A673 (cell line): ENCODE measurements around the gene NSMCE4A.
"Not testable (repeated sequence)": the region's sequence is repeated elsewhere in the genome, so short reads cannot be mapped to it uniquely, and the experiment has no call there.

Source experiments
- EZH2 ChIP-seq: fragments of 200-600 bp; sonication (generic); IDR thresholded peaks from 2 replicates; pipeline ENCODE4 v1.6.1; 2017; ENCODE audit warnings: borderline replicate concordance, low read depth, mild to moderate bottlenecking, mixed read lengths, antibody characterized with exemption, low read length; ENCODE audit not compliant: poor library complexity, severe bottlenecking
- TF ChIP-seq, protein P1 (sequence below): fragments of 300-800, 200-600 bp; sonication (generic); conservative IDR thresholded peaks from 2 replicates; pipeline ENCODE4 v1.5.1; 2017; ENCODE audit warnings: low read depth, mild to moderate bottlenecking, antibody characterized with exemption, low read length, moderate library complexity, mixed read lengths

DNA sequence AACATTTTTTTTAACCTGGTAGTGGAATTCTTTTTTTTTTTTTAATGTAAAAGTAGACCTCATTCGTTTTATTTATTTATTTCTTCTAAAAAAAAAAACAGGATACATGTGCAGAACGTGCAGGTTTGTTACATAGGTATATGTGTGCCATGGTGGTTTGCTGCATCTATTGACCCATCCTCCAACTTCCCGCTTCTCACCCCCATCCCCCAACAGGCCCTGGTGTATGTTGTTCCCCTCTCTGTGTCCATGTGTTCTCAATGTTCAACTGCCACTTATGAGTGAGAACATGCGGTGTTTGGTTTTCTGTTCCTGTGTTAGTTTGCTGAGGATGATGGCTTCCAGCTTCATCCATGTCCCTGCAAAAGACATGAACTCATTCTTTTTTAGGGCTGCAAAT, 42.9 kb upstream of the NSMCE4A start:
- TF ChIP-seq, protein P1, sequence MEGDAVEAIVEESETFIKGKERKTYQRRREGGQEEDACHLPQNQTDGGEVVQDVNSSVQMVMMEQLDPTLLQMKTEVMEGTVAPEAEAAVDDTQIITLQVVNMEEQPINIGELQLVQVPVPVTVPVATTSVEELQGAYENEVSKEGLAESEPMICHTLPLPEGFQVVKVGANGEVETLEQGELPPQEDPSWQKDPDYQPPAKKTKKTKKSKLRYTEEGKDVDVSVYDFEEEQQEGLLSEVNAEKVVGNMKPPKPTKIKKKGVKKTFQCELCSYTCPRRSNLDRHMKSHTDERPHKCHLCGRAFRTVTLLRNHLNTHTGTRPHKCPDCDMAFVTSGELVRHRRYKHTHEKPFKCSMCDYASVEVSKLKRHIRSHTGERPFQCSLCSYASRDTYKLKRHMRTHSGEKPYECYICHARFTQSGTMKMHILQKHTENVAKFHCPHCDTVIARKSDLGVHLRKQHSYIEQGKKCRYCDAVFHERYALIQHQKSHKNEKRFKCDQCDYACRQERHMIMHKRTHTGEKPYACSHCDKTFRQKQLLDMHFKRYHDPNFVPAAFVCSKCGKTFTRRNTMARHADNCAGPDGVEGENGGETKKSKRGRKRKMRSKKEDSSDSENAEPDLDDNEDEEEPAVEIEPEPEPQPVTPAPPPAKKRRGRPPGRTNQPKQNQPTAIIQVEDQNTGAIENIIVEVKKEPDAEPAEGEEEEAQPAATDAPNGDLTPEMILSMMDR: not testable (repeated sequence)
- TF ChIP-seq EZH2: not testable (repeated sequence)
